Esophagus squamous epithelium (tissue), 5 donors: ENCODE measurements around the gene CMBL. TPM values are rescaled to one million over a fixed set of nuclear protein-coding genes. Genes with fewer than 3 reads are reported as not detected.

Source experiments
- DNase-seq: peaks from one replicate; lab custom pipeline; 2025; lab: John Stamatoyannopoulos, UW
- H3K27ac ChIP-seq, 4 donors: fragments of 200-600 bp; sonication (generic); one replicate each; pipeline ENCODE4 v1.5.1; 2016 to 2019; ENCODE audit warnings: mild to moderate bottlenecking in 1 of 4
- H3K27me3 ChIP-seq, 4 donors: fragments of 200-600 bp; sonication (generic); 1 replicate in 3 of 4; 2 replicates in 1 of 4; pipeline versions ENCODE4 v1.5.1 to v1.6.0; 2017 to 2021; ENCODE audit warnings: antibody characterized with exemption in 1 of 4
- H3K36me3 ChIP-seq, 3 donors: fragments of 200-600 bp; sonication (generic); one replicate each; pipeline ENCODE4 v1.5.1; 2016 to 2019
- H3K4me1 ChIP-seq, 3 donors: fragments of 200-600 bp; sonication (generic); one replicate each; pipeline ENCODE4 v1.5.1; 2017 to 2019
- H3K4me3 ChIP-seq, 4 donors: fragments of 200-600 bp; sonication (generic); 1 replicate in 3 of 4; 2 replicates in 1 of 4; pipeline ENCODE4 v1.5.1; 2016 to 2019; ENCODE audit warnings: mild to moderate bottlenecking in 2 of 4, moderate library complexity in 1 of 4
- H3K9me3 ChIP-seq, 3 donors: fragments of 200-600 bp; sonication (generic); one replicate each; pipeline ENCODE4 v1.5.1; 2016 to 2019
- POLR2A ChIP-seq, 4 donors: fragments of 450-650 bp; IDR thresholded peaks; one replicate each; pipeline ENCODE4 v1.6.1; 2017; ENCODE audit warnings: antibody characterized with exemption in 4 of 4, mild to moderate bottlenecking in 4 of 4, moderate library complexity in 3 of 4
- WGBS, 2 donors: methylation state at CpG; one replicate each; pipeline ENCODE4 v1.1.5; 2018; 5-methylcytosine and 5-hydroxymethylcytosine counted together
- intact Hi-C: fragments of 100-400 bp; cut with DNase I; formaldehyde crosslinking; loops from one replicate; pipeline ENCODE4 v1.15.0; 2022
- total RNA-seq, 4 donors: library from RNA; depleted of rRNA; stranded (reverse); fragments of >200 nt; gene quantifications; one replicate each; pipeline ENCODE4 v1.1.0, GENCODE V29; 2016
- TF ChIP-seq, protein P1 (sequence below), 6 experiments: fragments of 450-650 bp in 4 of 6; fragments of 200-600 bp in 2 of 6; sonication (generic) in 2 of 6; IDR thresholded peaks; one replicate each; pipeline ENCODE4 v1.5.1; 2016 to 2019; ENCODE audit warnings: antibody characterized with exemption in 6 of 6, mild to moderate bottlenecking in 4 of 6, moderate library complexity in 4 of 6
- donor health status: DM: yes; HTN: yes; CAD: no.

Gene CMBL
- total RNA-seq, 4 donors from 2014 or later: 1.1 to 2.1 (median 1.8) TPM

DNA sequence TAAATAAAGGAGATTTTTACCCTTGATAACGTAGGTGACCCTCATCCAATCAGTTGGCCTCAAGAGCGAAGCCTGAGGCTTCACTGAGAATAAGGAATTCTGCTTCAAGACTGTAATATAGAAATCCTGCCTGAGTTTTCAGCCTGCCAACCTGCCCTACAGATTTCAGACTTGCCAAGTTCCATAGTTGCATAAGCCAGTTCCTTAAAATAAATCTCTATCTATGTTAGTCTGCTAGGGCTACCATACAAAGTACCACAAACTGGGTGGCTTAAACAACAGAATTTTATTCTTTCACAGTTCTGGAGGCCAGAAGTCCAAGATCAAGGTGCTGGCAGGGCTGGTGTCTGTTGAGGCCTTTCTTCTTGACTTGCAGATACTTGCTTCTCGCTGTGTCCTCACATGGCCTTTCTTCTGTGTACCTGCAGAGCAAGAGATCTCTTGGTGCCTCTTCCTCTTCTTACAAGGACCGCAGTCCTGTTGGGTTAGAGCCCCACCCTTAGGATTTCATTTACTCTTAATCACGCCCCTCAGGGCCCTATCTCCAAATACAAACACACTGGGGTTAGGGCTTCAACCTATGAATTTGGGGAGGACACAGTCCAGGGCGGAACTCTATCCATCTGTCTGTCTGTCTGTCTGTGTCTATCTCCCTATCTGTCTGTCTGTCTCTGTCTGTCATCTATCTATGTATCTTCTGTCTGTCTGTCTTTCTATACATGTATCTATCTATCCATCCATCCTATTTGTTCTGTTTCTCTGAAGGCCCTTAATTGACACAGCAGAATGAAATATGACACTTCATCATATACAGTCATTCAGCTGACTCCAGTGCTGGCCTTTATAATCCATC is 17.0 kb upstream of the CMBL start:
- DNase-seq: no peak
- no peaks in the 10 kb centered on the region for H3K9me3 ChIP-seq

DNA sequence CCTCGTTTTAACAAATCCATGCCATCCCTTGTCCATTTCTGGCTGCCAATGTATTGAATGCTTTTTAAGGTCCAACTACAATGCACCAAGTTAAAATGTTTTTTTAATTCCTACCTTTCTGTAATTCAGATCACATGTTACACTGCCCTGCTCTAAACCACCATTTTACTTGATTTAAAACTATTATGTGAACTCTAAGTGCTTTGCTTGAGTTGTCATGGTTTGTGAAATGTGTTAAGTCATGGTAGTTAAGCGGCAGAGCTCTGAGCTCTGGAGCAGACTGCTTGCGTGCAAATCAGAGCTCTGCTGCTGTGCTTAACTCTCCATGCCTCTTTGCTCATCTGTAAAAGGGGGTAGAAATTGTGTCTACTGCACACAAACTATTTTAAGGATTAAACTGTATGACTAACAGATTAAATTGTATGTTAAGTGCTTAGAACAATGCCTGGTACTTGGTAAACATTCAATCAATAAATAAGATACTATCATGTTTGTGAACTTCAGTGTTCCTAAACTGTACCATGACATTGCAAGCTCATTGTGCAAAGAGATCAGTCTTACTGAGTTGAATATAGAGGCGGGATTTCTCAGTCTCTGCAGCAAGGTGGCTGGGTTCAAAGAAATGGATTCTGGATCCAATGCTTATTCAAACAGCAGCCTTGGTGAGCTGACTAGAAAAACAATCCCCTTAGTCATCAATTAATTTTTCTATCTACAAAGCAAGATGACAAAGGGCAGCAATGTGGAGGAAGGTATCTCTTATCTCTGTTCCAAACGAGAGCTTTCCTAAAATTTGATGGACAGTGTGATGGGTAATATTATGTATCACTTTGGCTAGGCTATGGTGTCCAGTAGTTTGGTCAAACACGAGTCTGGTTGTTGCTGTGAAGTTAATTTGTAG is 16.1 kb upstream of the CMBL start:
- no peak overlapping the region for H3K27ac ChIP-seq
- no peak overlapping the region for H3K4me3 ChIP-seq
- intact Hi-C loops: no loop called here
- no peaks in the 10 kb centered on the region for H3K9me3 ChIP-seq
- no peaks in the 10 kb centered on the region for H3K27me3 ChIP-seq
- no peak for DNase-seq
- TF ChIP-seq, protein P1, sequence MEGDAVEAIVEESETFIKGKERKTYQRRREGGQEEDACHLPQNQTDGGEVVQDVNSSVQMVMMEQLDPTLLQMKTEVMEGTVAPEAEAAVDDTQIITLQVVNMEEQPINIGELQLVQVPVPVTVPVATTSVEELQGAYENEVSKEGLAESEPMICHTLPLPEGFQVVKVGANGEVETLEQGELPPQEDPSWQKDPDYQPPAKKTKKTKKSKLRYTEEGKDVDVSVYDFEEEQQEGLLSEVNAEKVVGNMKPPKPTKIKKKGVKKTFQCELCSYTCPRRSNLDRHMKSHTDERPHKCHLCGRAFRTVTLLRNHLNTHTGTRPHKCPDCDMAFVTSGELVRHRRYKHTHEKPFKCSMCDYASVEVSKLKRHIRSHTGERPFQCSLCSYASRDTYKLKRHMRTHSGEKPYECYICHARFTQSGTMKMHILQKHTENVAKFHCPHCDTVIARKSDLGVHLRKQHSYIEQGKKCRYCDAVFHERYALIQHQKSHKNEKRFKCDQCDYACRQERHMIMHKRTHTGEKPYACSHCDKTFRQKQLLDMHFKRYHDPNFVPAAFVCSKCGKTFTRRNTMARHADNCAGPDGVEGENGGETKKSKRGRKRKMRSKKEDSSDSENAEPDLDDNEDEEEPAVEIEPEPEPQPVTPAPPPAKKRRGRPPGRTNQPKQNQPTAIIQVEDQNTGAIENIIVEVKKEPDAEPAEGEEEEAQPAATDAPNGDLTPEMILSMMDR (IDR thresholded peaks at IDR 0.05): no peak
- TF ChIP-seq POLR2A (IDR thresholded peaks at IDR 0.05): no peak
- peaks cover 0 to 8% (median 0%) of the 10 kb centered on the region in 3 donors for H3K4me1 ChIP-seq
- WGBS, 2 donors: 59 to 62% methylated on average over 6 of the region's 6 CpGs
- H3K36me3 ChIP-seq: no peaks in the 10 kb centered on the region

More for the DNA sequence above, 17.0 kb upstream of the CMBL start:
- no peak overlapping the region for H3K27ac ChIP-seq
- intact Hi-C loops: no loop called here
- H3K4me3 ChIP-seq: no peak overlapping the region
- peaks cover 0 to 14% (median 0%) of the 10 kb centered on the region in 3 donors for H3K4me1 ChIP-seq
- 49 to 70% methylated on average over 5 to 6 of the region's 6 CpGs for WGBS, 2 donors
- no peaks in the 10 kb centered on the region for H3K36me3 ChIP-seq
- TF ChIP-seq, protein P1 (IDR thresholded peaks at IDR 0.05): no peak
- no peak for TF ChIP-seq POLR2A (IDR thresholded peaks at IDR 0.05)
- H3K27me3 ChIP-seq: no peaks in the 10 kb centered on the region

GRCh38 chr5:10321882-10322281 is 14.2 kb upstream of the CMBL start:
- no peaks in the 10 kb centered on the region for H3K36me3 ChIP-seq
- 78 to 83% methylated on average over 9 of the region's 9 CpGs for WGBS, 2 donors
- no peaks in the 10 kb centered on the region for H3K27me3 ChIP-seq
- H3K9me3 ChIP-seq: no peaks in the 10 kb centered on the region
- no peak overlapping the region for H3K4me3 ChIP-seq
- H3K27ac ChIP-seq: no peak overlapping the region
- H3K4me1 ChIP-seq: peaks cover 0 to 8% (median 0%) of the 10 kb centered on the region in 3 donors
- intact Hi-C loops: no loop called here
- TF ChIP-seq POLR2A (IDR thresholded peaks at IDR 0.05): no peak
- TF ChIP-seq, protein P1 (IDR thresholded peaks at IDR 0.05): no peak
- DNase-seq: no peak

- intact Hi-C loops: no loop called here
- TF ChIP-seq POLR2A (IDR thresholded peaks at IDR 0.05): no peak
- TF ChIP-seq, protein P1 (IDR thresholded peaks at IDR 0.05): no peak
- peaks cover 0 to 8% (median 0%) of the 10 kb centered on the region in 3 donors for H3K4me1 ChIP-seq
- no peaks in the 10 kb centered on the region for H3K9me3 ChIP-seq
- 59 to 67% methylated on average over 3 of the region's 3 CpGs for WGBS, 2 donors
- DNase-seq: no peak
- no peaks in the 10 kb centered on the region for H3K36me3 ChIP-seq
- no peak overlapping the region for H3K4me3 ChIP-seq
- H3K27me3 ChIP-seq: no peaks in the 10 kb centered on the region
- H3K27ac ChIP-seq: no peak overlapping the region
These were observed 13.1 kb upstream of the CMBL start for GRCh38 chr5:10320793-10321192.
